HepG2 (cell line): Measurements from ENCODE around the gene ICAM2. TPM values are rescaled to one million over a fixed set of nuclear protein-coding genes. Genes with fewer than 3 reads are reported as not detected.

ENCODE experiments used
- ARNTL ChIP-seq: sonication (generic); formaldehyde crosslinking; IDR thresholded peaks from 2 replicates; pipeline ENCODE4 v1.4.0; 2020; ENCODE audit warnings: mild to moderate bottlenecking, missing genetic modification reagents
- FOXA3 ChIP-seq: IDR thresholded peaks from 2 replicates; pipeline ENCODE4 v1.6.1; 2016; ENCODE audit warnings: missing genetic modification reagents, missing compliant biosample characterization
- FOXP1 ChIP-seq, 2 experiments: fragments of 450-650 bp in 1 of 2; IDR thresholded peaks; 2 replicates each; pipeline ENCODE4 v1.6.1; 2017 to 2018; ENCODE audit warnings: antibody characterized with exemption in 1 of 2
- FOXP4 ChIP-seq: sonication (generic); formaldehyde crosslinking; IDR thresholded peaks from 2 replicates; pipeline ENCODE4 v1.4.0; 2020; ENCODE audit warnings: missing genetic modification reagents
- GATAD1 ChIP-seq: IDR thresholded peaks from 2 replicates; pipeline ENCODE4 v1.6.1; 2016; ENCODE audit warnings: missing genetic modification reagents, missing compliant biosample characterization
- HDAC2 ChIP-seq: sonication (generic); formaldehyde crosslinking; IDR thresholded peaks from 2 replicates; pipeline ENCODE4 v1.4.0; 2020; ENCODE audit warnings: missing genetic modification reagents
- IKZF4 ChIP-seq: sonication (generic); formaldehyde crosslinking; IDR thresholded peaks from 2 replicates; pipeline ENCODE4 v1.5.1; 2020; ENCODE audit warnings: borderline replicate concordance, mild to moderate bottlenecking, low read depth, missing genetic modification reagents; ENCODE audit errors: not compliant biosample characterization
- KDM5B ChIP-seq: sonication (generic); formaldehyde crosslinking; IDR thresholded peaks from 2 replicates; pipeline ENCODE4 v1.4.0; 2020; ENCODE audit warnings: missing genetic modification reagents, mild to moderate bottlenecking, borderline replicate concordance
- SAP130 ChIP-seq: IDR thresholded peaks from 2 replicates; pipeline ENCODE4 v1.6.1; 2016; ENCODE audit warnings: low read depth
- TBL1XR1 ChIP-seq: fragments of 150-350 bp; IDR thresholded peaks from 2 replicates; pipeline ENCODE4 v1.6.1; 2014; ENCODE audit warnings: borderline replicate concordance, low read length; ENCODE audit not compliant: partially characterized antibody
- TBX2 ChIP-seq: sonication (generic); formaldehyde crosslinking; IDR thresholded peaks from 2 replicates; pipeline ENCODE4 v1.5.0; 2020; ENCODE audit warnings: missing genetic modification reagents, mild to moderate bottlenecking, borderline replicate concordance
- TBX3 ChIP-seq: fragments of 450-650 bp; IDR thresholded peaks from 2 replicates; pipeline ENCODE4 v1.6.1; 2017; ENCODE audit warnings: antibody characterized with exemption, mild to moderate bottlenecking, inconsistent platforms, borderline replicate concordance
- TCF7 ChIP-seq: sonication (generic); IDR thresholded peaks from 2 replicates; pipeline ENCODE4 v1.6.1; 2016; ENCODE audit warnings: antibody characterized with exemption, low read depth
- TEAD3 ChIP-seq: optimal IDR thresholded peaks from 2 replicates; pipeline ENCODE3; 2016; ENCODE audit warnings: borderline replicate concordance
- THAP11 ChIP-seq: IDR thresholded peaks from 2 replicates; pipeline ENCODE4 v1.6.1; 2016; ENCODE audit warnings: missing biosample characterization, missing genetic modification reagents
- ZNF350 ChIP-seq: sonication (generic); formaldehyde crosslinking; IDR thresholded peaks from 2 replicates; pipeline ENCODE4 v1.4.0; 2020; ENCODE audit warnings: mild to moderate bottlenecking, low read depth, missing genetic modification reagents, borderline replicate concordance
- ZNF501 ChIP-seq: sonication (generic); formaldehyde crosslinking; IDR thresholded peaks from 2 replicates; pipeline ENCODE4 v1.5.1; 2020; ENCODE audit warnings: mild to moderate bottlenecking, moderate library complexity, missing genetic modification reagents
- ZNF687 ChIP-seq: sonication (generic); formaldehyde crosslinking; IDR thresholded peaks from 2 replicates; pipeline ENCODE4 v1.5.1; 2020; ENCODE audit warnings: mild to moderate bottlenecking, missing genetic modification reagents, moderate library complexity
- ZNF761 ChIP-seq: sonication (generic); formaldehyde crosslinking; conservative IDR thresholded peaks from 2 replicates; pipeline ENCODE4 v1.4.0; 2020; ENCODE audit warnings: mild to moderate bottlenecking, missing genetic modification reagents
- ZXDC ChIP-seq: sonication (generic); formaldehyde crosslinking; IDR thresholded peaks from 2 replicates; pipeline ENCODE4 v1.5.0; 2020; ENCODE audit warnings: mild to moderate bottlenecking, missing genetic modification reagents
- polyA plus RNA-seq, 8 experiments: library from polyadenylated mRNA; depleted of rRNA in 3 of 8; stranded (reverse) in 7 of 8; unstranded in 1 of 8; fragments of >200 nt; fragmentation: Illumina TruSeq in 4 of 8; extraction: Trizol in 4 of 8; gene quantifications; 2 replicates each; pipeline versions ENCODE4 v1.2.1 to v1.2.3, GENCODE V29; 2011 to 2016; ENCODE audit warnings: low read depth in 4 of 8, missing spikeins in 1 of 8, mixed read lengths in 1 of 8; ENCODE audit not compliant: insufficient read depth in 1 of 8
- total RNA-seq, 5 experiments: library from RNA; depleted of rRNA; stranded (reverse); fragments of >200 nt; fragmentation: Illumina TruSeq; extraction: Trizol; gene quantifications; 2 replicates each; pipeline ENCODE4 v1.2.3, GENCODE V29; 2016; ENCODE audit warnings: low read depth in 1 of 5

ICAM2 gene
- total and polyA plus RNA-seq, 2 of the 13 experiments (the other 11 are each of a cell fraction or from before 2014, with no cell fraction given), result 10.9 to 20.8 TPM

GRCh38 chr17:63962298-63962744 is 58.1 kb downstream of the ICAM2 start (continued):
- TF ChIP-seq ZXDC, result no peak
- TF ChIP-seq SAP130 (CRISPR knock-in tag), result peak; percentile 48; the same call in 1 of the 2 replicates
- 0 out of 2 replicates have a peak, but pooled peaks have one; percentile 21 for TF ChIP-seq THAP11
- 0 out of 2 replicates have a peak, but pooled peaks have one; percentile 38 for TF ChIP-seq KDM5B
- TF ChIP-seq TBX3, result peak; percentile 60; the same call in 1 of the 2 replicates
- peak; percentile 38 for TF ChIP-seq IKZF4 (CRISPR knock-in tag)
- TF ChIP-seq ZNF761, result no peak
- peak; percentile 87 for TF ChIP-seq FOXA3 (CRISPR knock-in tag)
- TF ChIP-seq TEAD3 (CRISPR knock-in tag), result peak; percentile 32
- TF ChIP-seq ZNF501 (CRISPR knock-in tag), result peak; percentile 58; the same call in 1 of the 2 replicates
- TF ChIP-seq ZNF350 (CRISPR knock-in tag), result no peak
- peak; percentile 61 for TF ChIP-seq FOXP4 (CRISPR knock-in tag)
- 0 out of 2 replicates have a peak, but pooled peaks have one; percentile 34 for TF ChIP-seq ARNTL (CRISPR knock-in tag)
- peak; percentile 24 for TF ChIP-seq TBL1XR1
- peak; percentile 56; the same call in 1 of the 2 replicates for TF ChIP-seq TBX2 (CRISPR knock-in tag)
- TF ChIP-seq HDAC2 (CRISPR knock-in tag), result peak; percentile 71; the same call in 1 of the 2 replicates
- TF ChIP-seq FOXP1 (IDR thresholded peaks at IDR 0.05), result peak; percentile 49; the same call in 1 of the 2 replicates
- TF ChIP-seq FOXP1 (CRISPR knock-in tag; IDR thresholded peaks at IDR 0.05), result peak; percentile 94
- TF ChIP-seq ZNF687 (CRISPR knock-in tag), result 0 out of 2 replicates have a peak, but pooled peaks have one; percentile 16
- 0 out of 2 replicates have a peak, but pooled peaks have one; percentile 39 for TF ChIP-seq TCF7
- TF ChIP-seq GATAD1 (CRISPR knock-in tag), result 0 out of 2 replicates have a peak, but pooled peaks have one; percentile 13
